Heart left ventricle (tissue), 13 donors: ENCODE data around the gene CERCAM.
A peak's percentile ranks its signal among the peaks of the same experiment; 100 is the strongest.

ENCODE experiments used
- POLR2A ChIP-seq, 2 donors: fragments of 450-650 bp; IDR thresholded peaks; one replicate each; pipeline ENCODE4 v1.6.1; 2017; ENCODE audit warnings: antibody characterized with exemption in 2 of 2, mild to moderate bottlenecking in 2 of 2, moderate library complexity in 2 of 2
- TF ChIP-seq, protein P1 (sequence below), 12 donors: fragments of 200-600 bp; sonication (generic) in 4 of 12; IDR thresholded peaks; one replicate each; pipeline versions ENCODE4 v1.5.0 to v1.8.0; 2018 to 2022; ENCODE audit warnings: antibody characterized with exemption in 12 of 12, mild to moderate bottlenecking in 5 of 12
- donor health status: ischemic (EF 13 %, LVEDD 7.1; RV severe dilation, severe dysfunction).
- donor health status: DM: no; HTN: yes; CAD: no.
- donor health status: DM: no; HTN: no; CAD: no.
- donor health status: ischemic (EF 25% LVEDD 6.9; RV normal size, moderate dysfunction).
- donor health status: ischemic (EF 25% LVEDD 5.7; RV mildly dilated, moderate dysfunction).
- donor health status: ischemic (EF 35%, LVEDD 5.7; RV mildly dilated, moderate dysfunction).
- donor health status: nonischemic (EF 11% LVEDD 7.7; RV severe dilation, severe dysfunction).
- donor health status: DM: yes; HTN: yes; CAD: no.
- donor health status: PGD.
- donor health status: ischemic (EF 29% LVEDD 5.4; RV normal size, mild dysfunction).
- donor health status: nonischemic (EF 23%, LVEDD 6.1; RV moderate dilation, normal function).

GRCh38 chr9:128412120-128412790 is 8.4 kb upstream of the CERCAM start:
- TF ChIP-seq, protein P1, sequence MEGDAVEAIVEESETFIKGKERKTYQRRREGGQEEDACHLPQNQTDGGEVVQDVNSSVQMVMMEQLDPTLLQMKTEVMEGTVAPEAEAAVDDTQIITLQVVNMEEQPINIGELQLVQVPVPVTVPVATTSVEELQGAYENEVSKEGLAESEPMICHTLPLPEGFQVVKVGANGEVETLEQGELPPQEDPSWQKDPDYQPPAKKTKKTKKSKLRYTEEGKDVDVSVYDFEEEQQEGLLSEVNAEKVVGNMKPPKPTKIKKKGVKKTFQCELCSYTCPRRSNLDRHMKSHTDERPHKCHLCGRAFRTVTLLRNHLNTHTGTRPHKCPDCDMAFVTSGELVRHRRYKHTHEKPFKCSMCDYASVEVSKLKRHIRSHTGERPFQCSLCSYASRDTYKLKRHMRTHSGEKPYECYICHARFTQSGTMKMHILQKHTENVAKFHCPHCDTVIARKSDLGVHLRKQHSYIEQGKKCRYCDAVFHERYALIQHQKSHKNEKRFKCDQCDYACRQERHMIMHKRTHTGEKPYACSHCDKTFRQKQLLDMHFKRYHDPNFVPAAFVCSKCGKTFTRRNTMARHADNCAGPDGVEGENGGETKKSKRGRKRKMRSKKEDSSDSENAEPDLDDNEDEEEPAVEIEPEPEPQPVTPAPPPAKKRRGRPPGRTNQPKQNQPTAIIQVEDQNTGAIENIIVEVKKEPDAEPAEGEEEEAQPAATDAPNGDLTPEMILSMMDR (IDR thresholded peaks at IDR 0.05) = peak; percentile 33 to 68 (median 57)
- no peak for TF ChIP-seq POLR2A (IDR thresholded peaks at IDR 0.05)
